Lung (tissue), 12 donors: ENCODE data around the gene CNDP1. TPM values are rescaled to one million over a fixed set of nuclear protein-coding genes. Genes with fewer than 3 reads are reported as not detected.
A peak's percentile ranks its signal among the peaks of the same experiment; 100 is the strongest.

ENCODE experiments used
- ATAC-seq: fragments of 200-7000 bp; cut with Tn5 transposase; one replicate; pipeline ENCODE4 v1.9.1; 2020; ENCODE audit warnings: moderate number of reproducible peaks; ENCODE audit not compliant: insufficient read depth, low FRiP score
- DNase-seq, 3 donors: peaks; one replicate each; pipeline ENCODE4 v3.0.0-alpha.2; 2013 to 2017
- H3K27ac ChIP-seq, 2 donors: one replicate each; pipeline ENCODE4 v1.5.1; 2013; ENCODE audit warnings: mild to moderate bottlenecking in 2 of 2, moderate library complexity in 2 of 2, control low read depth in 1 of 2, inconsistent platforms in 1 of 2, low read depth in 1 of 2, low read length in 1 of 2
- H3K27me3 ChIP-seq, 3 donors: one replicate each; pipeline ENCODE4 v1.5.1; 2013; ENCODE audit warnings: low read length in 2 of 3; ENCODE audit not compliant: control insufficient read depth in 3 of 3, insufficient read depth in 3 of 3
- H3K36me3 ChIP-seq, 4 donors: one replicate each; pipeline ENCODE4 v1.5.1; 2013; ENCODE audit warnings: low read length in 4 of 4, mild to moderate bottlenecking in 1 of 4, moderate library complexity in 1 of 4; ENCODE audit not compliant: control insufficient read depth in 4 of 4, insufficient read depth in 4 of 4
- H3K4me1 ChIP-seq, 5 donors: one replicate each; pipeline ENCODE4 v1.5.1; 2013; ENCODE audit warnings: low read length in 5 of 5, mild to moderate bottlenecking in 2 of 5, moderate library complexity in 1 of 5; ENCODE audit not compliant: control insufficient read depth in 5 of 5, insufficient read depth in 5 of 5
- H3K4me3 ChIP-seq: one replicate; pipeline ENCODE4 v1.5.1; 2013; ENCODE audit warnings: mild to moderate bottlenecking, control low read depth, moderate library complexity
- H3K9ac ChIP-seq, 2 donors: one replicate each; pipeline ENCODE4 v1.5.1; 2013; ENCODE audit warnings: low read length in 2 of 2, control low read depth in 1 of 2; ENCODE audit not compliant: insufficient read depth in 1 of 2
- H3K9me3 ChIP-seq, 4 donors: one replicate each; pipeline ENCODE4 v1.5.1; 2013; ENCODE audit warnings: low read length in 3 of 4, mild to moderate bottlenecking in 1 of 4, moderate library complexity in 1 of 4; ENCODE audit not compliant: control insufficient read depth in 4 of 4, insufficient read depth in 3 of 4
- CTCF ChIP-seq: IDR thresholded peaks from 2 replicates; pipeline ENCODE4 v1.5.1; 2012; ENCODE audit warnings: mild to moderate bottlenecking; ENCODE audit errors: control extremely low read depth, extremely low read depth
- WGBS, 2 donors: extraction: QIAGEN DNeasy Blood & Tissue Kit; methylation state at CpG; one replicate each; pipeline ENCODE4 v1.1.7; 2013; 5-methylcytosine and 5-hydroxymethylcytosine counted together
- polyA plus RNA-seq, 2 donors: library from polyadenylated mRNA; stranded (reverse); fragments of 200-250 nt; gene quantifications; one replicate each; pipeline ENCODE4 v1.2.1, GENCODE V29; 2013
- total RNA-seq, 2 donors: library from RNA; depleted of rRNA in 1 of 2; stranded (reverse); fragments of >200 nt in 1 of 2; gene quantifications; one replicate each; pipeline ENCODE4 v1.2.1, GENCODE V29; 2014 to 2021
- donor health status: control.
- donor health status: control.
- donor health status: Bipolar disorder and iron deficiency.
- donor health status: healthy.
- donor health status: DM: yes; HTN: yes; CAD: no.

CNDP1 gene
- total and polyA plus RNA-seq, 4 donors = 0.08 to 0.10 TPM; not detected in 2

GRCh38 chr18:74598350-74599001 lies 64.2 kb downstream of the CNDP1 start:
- 0% methylated on average over 41 to 44 of the region's 44 CpGs for WGBS, 2 donors
- peak overlapping the region; percentile 93 to 95 for H3K27ac ChIP-seq
- ATAC-seq = peak; percentile 35
- DNase-seq = peak; percentile 73 to 74 (median 73)
- no peaks in the 10 kb centered on the region for H3K27me3 ChIP-seq
- H3K4me3 ChIP-seq = peak overlapping the region; percentile 82
- TF ChIP-seq CTCF = no peak
- peaks cover 4 to 22% (median 6%) of the 10 kb centered on the region in 5 donors for H3K4me1 ChIP-seq
- peaks cover 0 to 2% (median 0%) of the 10 kb centered on the region in 4 donors for H3K36me3 ChIP-seq
- peak overlapping the region; percentile 18 to 76 for H3K9ac ChIP-seq
- H3K9me3 ChIP-seq = no peaks in the 10 kb centered on the region

- Histone ChIP-seq H3K27me3 (no peaks in the 10 kb centered on the region), H3K9me3 (no peaks in the 10 kb centered on the region), H3K27ac (peak overlapping the region in 1 of 2 donors; percentile 34), H3K9ac (no peak overlapping the region), H3K4me3 (no peak overlapping the region), H3K36me3 (no peaks in the 10 kb centered on the region), H3K4me1 (peaks cover 0 to 14% (median 0%) of the 10 kb centered on the region in 5 donors)
- no peak for TF ChIP-seq CTCF
- ATAC-seq (no peak), DNase-seq (no peak)
Measured at GRCh38 chr18:74604361-74604760, 70.1 kb downstream of the CNDP1 start.

- 58 to 84% methylated on average over 4 of the region's 4 CpGs for WGBS, 2 donors
- H3K27ac ChIP-seq = no peak overlapping the region
- no peak for ATAC-seq
Measured at GRCh38 chr18:74604774-74605173, 70.5 kb downstream of the CNDP1 start.

More at GRCh38 chr18:74604774-74605173, 70.5 kb downstream of the CNDP1 start:
- TF ChIP-seq CTCF = no peak
- DNase-seq = peak in 2 of 3 donors; percentile 19 to 28
- no peaks in the 10 kb centered on the region for H3K27me3 ChIP-seq
- H3K4me3 ChIP-seq = no peak overlapping the region
- no peak overlapping the region for H3K9ac ChIP-seq
- no peaks in the 10 kb centered on the region for H3K36me3 ChIP-seq
- H3K9me3 ChIP-seq = no peaks in the 10 kb centered on the region
- H3K4me1 ChIP-seq = peaks cover 0 to 14% (median 0%) of the 10 kb centered on the region in 5 donors
